Transverse colon (tissue), 4 donors: ENCODE results near the gene TRIM54. TPM values are rescaled to one million over a fixed set of nuclear protein-coding genes. Genes with fewer than 3 reads are reported as not detected.

Experiments
- DNase-seq: peaks from one replicate; pipeline ENCODE4 v3.0.0-alpha.2; 2019
- H3K27ac ChIP-seq, 4 donors: fragments of 200-600 bp; sonication (generic); 2 replicates each; pipeline ENCODE4 v1.5.1; 2016 to 2018; ENCODE audit warnings: inconsistent platforms in 4 of 4
- H3K27me3 ChIP-seq: fragments of 200-600 bp; sonication (generic); 2 replicates; pipeline ENCODE4 v1.5.1; 2017; ENCODE audit warnings: inconsistent platforms
- H3K36me3 ChIP-seq, 4 donors: fragments of 200-600 bp; sonication (generic); 2 replicates each; pipeline ENCODE4 v1.5.1; 2017 to 2019; ENCODE audit warnings: inconsistent platforms in 4 of 4
- H3K4me1 ChIP-seq, 4 donors: fragments of 200-600 bp; sonication (generic); 2 replicates each; pipeline ENCODE4 v1.5.1; 2017 to 2020; ENCODE audit warnings: inconsistent platforms in 4 of 4
- H3K4me3 ChIP-seq, 4 donors: fragments of 200-600 bp; sonication (generic); 1 replicate in 1 of 4; 2 replicates in 3 of 4; pipeline versions ENCODE4 v1.5.1 to v1.6.1; 2017 to 2019; ENCODE audit warnings: inconsistent platforms in 4 of 4
- H3K9me3 ChIP-seq, 2 donors: fragments of 200-600 bp; sonication (generic); 2 replicates each; pipeline ENCODE4 v1.5.1; 2017 to 2019; ENCODE audit warnings: inconsistent platforms in 2 of 2
- EP300 ChIP-seq: sonication (generic); formaldehyde crosslinking; IDR thresholded peaks from one replicate; pipeline ENCODE4 v1.6.1; 2017; ENCODE audit warnings: antibody characterized with exemption, low read depth
- POLR2A ChIP-seq: fragments of 450-650 bp; IDR thresholded peaks from one replicate; pipeline ENCODE4 v1.6.1; 2016; ENCODE audit warnings: antibody characterized with exemption, mild to moderate bottlenecking, moderate library complexity
- POLR2AphosphoS5 ChIP-seq, 3 donors: sonication (generic); formaldehyde crosslinking; IDR thresholded peaks; one replicate each; pipeline ENCODE4 v1.6.1; 2016; ENCODE audit warnings: antibody characterized with exemption in 3 of 3
- WGBS, 2 donors: methylation state at CpG; one replicate each; pipeline ENCODE4 v1.1.5; 2018; ENCODE audit warnings: low coverage in 1 of 2; 5-methylcytosine and 5-hydroxymethylcytosine counted together
- in situ Hi-C, 4 donors: fragments of 200-750 bp; cut with MboI; loops; one replicate each; pipeline versions ENCODE4 v1.15.0 to v1.15.1; 2017; ENCODE audit warnings: low sequenced_read_pairs in 3 of 4, low pct_ligation_motif_present in 1 of 4, low pct_unique_long_range_greater_than_20kb in 1 of 4
- intact Hi-C: fragments of 100-400 bp; cut with DNase I; formaldehyde crosslinking; loops from one replicate; pipeline ENCODE4 v1.15.1; 2023; ENCODE audit warnings: low total_unique reads
- total RNA-seq, 4 donors: library from RNA; depleted of rRNA; stranded (reverse); fragments of >200 nt; gene quantifications; one replicate each; pipeline ENCODE4 v1.1.0, GENCODE V29; 2016
- TF ChIP-seq, protein P1 (sequence below), 5 experiments: fragments of 200-600 bp in 3 of 5; fragments of 450-650 bp in 2 of 5; sonication (generic) in 3 of 5; IDR thresholded peaks; 1 replicate in 2 of 5; 2 replicates in 3 of 5; pipeline ENCODE4 v1.5.1; 2016 to 2017; ENCODE audit warnings: antibody characterized with exemption in 5 of 5, inconsistent platforms in 3 of 5, mild to moderate bottlenecking in 2 of 5, moderate library complexity in 1 of 5

The TRIM54 gene
- total RNA-seq, 4 donors from 2014 or later, result 0.40 to 1.9 (median 1.2) TPM; not detected in 1

DNA sequence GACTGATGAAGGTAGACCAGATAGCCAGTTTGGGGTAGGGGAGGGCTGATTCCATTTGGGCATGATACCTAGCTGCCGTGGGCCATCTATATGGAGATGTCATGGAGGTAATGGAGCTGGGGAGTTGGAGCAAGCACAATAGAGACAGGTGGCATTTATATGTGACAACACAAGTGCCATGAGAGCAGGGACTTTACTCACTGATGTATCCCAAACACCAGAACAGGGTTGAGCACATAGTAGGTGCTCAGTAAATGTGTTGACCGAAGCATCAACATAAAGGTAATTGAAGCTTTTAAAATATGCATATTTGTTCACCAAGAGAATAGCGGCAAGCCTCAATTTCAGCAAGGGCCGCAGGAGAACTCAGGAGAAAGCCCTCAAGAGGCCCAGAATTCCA lies 34.3 kb upstream of the TRIM54 start:
- in situ Hi-C loops (no loop called here), intact Hi-C loops (no loop called here)
- Histone ChIP-seq H3K4me3 (no peak overlapping the region), H3K27me3 (peaks cover 23% of the 10 kb centered on the region), H3K9me3 (no peaks in the 10 kb centered on the region), H3K4me1 (peaks cover 0 to 9% (median 2%) of the 10 kb centered on the region in 4 donors), H3K27ac (no peak overlapping the region), H3K36me3 (peaks cover 0 to 4% (median 0%) of the 10 kb centered on the region in 4 donors)
- DNase-seq, result no peak
- no peak for TF ChIP-seq POLR2A
- TF ChIP-seq, protein P1, sequence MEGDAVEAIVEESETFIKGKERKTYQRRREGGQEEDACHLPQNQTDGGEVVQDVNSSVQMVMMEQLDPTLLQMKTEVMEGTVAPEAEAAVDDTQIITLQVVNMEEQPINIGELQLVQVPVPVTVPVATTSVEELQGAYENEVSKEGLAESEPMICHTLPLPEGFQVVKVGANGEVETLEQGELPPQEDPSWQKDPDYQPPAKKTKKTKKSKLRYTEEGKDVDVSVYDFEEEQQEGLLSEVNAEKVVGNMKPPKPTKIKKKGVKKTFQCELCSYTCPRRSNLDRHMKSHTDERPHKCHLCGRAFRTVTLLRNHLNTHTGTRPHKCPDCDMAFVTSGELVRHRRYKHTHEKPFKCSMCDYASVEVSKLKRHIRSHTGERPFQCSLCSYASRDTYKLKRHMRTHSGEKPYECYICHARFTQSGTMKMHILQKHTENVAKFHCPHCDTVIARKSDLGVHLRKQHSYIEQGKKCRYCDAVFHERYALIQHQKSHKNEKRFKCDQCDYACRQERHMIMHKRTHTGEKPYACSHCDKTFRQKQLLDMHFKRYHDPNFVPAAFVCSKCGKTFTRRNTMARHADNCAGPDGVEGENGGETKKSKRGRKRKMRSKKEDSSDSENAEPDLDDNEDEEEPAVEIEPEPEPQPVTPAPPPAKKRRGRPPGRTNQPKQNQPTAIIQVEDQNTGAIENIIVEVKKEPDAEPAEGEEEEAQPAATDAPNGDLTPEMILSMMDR (IDR thresholded peaks at IDR 0.05), result no peak
- TF ChIP-seq EP300, result no peak
- TF ChIP-seq POLR2AphosphoS5 (IDR thresholded peaks at IDR 0.05), result no peak
- WGBS, 2 donors, result 84 to 100% methylated on average over 1 to 4 of the region's 4 CpGs

DNA sequence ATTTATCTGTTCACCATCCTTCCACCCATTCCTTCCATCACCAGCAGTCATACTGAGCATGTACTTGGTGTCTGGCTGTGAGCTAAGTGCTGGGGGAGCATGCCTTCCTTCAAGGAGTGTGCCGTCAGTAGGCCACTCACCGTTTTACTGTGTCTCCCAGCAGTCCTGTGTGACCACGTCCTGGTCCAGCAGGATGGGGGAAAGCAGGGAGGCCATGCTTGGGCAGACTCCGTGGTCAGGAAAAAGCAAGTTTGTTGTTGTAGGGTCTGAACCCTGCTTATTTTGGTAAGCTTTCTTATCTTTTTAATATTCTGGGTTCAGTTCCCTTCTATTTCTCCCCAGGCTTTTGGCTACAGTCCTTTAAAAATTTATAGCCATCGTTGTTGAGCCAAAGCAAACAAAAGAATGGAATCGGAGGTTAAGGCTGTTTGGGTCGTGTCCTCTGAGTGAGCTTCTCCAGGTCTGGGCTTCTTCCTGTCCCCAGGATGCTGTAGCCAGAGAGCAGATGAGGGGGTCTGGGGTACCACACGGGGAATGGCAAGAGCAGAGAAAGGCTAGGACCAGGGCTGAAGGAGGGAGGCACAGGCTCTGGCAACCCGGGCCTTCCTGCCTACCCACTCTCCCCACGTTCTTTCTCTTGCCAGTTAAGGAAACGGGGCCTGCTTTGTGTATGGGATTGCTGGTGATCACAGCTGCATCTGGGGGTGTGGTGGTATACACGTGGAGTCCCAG lies 32.9 kb upstream of the TRIM54 start:
- no peak overlapping the region for H3K4me3 ChIP-seq
- 37 to 44% methylated on average over 3 to 12 of the region's 12 CpGs for WGBS, 2 donors
- no peak overlapping the region for H3K27ac ChIP-seq

DNA sequence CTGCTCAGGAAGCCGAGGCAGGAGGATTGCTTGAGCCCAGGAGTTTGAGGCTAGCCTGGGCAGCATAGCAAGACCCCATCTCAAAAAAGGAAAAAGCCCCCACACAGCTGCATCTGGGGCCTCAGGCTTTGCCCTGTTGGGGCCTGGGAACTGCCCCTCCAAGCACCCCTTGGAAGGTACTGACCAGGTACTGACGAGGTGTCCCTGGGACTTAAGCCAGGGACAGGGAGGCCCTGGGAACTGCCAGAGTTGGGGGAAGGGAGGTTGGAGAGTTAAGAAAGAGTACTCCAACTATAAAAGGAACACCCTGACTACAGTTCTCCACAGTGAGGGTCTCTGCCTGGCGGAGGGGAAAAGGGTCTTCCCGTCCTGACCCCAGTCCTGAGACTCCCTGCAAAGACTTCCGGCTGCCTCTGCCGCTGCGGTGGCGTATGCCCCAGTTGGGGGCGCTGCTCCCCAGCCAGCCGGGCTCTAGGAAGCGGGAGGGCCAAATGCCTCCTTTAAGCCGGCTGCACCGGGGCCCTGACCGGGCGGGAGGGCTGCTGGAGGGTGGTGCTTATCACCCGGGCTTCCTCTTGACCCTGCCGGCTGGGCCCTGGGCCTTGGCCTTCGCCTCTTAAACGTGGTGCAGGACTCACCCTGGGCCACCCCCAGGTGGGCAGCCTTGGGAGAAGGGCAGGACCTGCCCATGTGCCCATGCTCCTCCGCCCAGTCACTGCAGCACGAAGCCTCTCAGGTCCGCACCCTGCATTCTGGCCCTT lies 32.2 kb upstream of the TRIM54 start:
- H3K36me3 ChIP-seq, result no peaks in the 10 kb centered on the region
- H3K4me1 ChIP-seq, result peaks cover 0 to 9% (median 2%) of the 10 kb centered on the region in 4 donors
- no peak overlapping the region for H3K4me3 ChIP-seq
- H3K9me3 ChIP-seq, result no peaks in the 10 kb centered on the region
- H3K27ac ChIP-seq, result no peak overlapping the region
- TF ChIP-seq, protein P1 (IDR thresholded peaks at IDR 0.05), result peak; percentile 33 to 53 (median 49)
- TF ChIP-seq POLR2A, result no peak
- WGBS, 2 donors, result 22% methylated on average over 14 of the region's 22 CpGs; no CpG with 5 or more reads in 1 of the 2 donors
- peaks cover 40% of the 10 kb centered on the region for H3K27me3 ChIP-seq
- in situ Hi-C loops, result no loop called here
- peak; percentile 58 for DNase-seq
- intact Hi-C loops, result no loop called here

More for the DNA sequence above, 32.9 kb upstream of the TRIM54 start:
- no peaks in the 10 kb centered on the region for H3K36me3 ChIP-seq
- H3K9me3 ChIP-seq, result no peaks in the 10 kb centered on the region
- H3K27me3 ChIP-seq, result peaks cover 35% of the 10 kb centered on the region
- H3K4me1 ChIP-seq, result peaks cover 0 to 9% (median 2%) of the 10 kb centered on the region in 4 donors
- TF ChIP-seq, protein P1 (IDR thresholded peaks at IDR 0.05), result no peak
- no peak for TF ChIP-seq POLR2AphosphoS5 (IDR thresholded peaks at IDR 0.05)
- TF ChIP-seq POLR2A, result no peak
- no peak for TF ChIP-seq EP300
- DNase-seq, result no peak
- intact Hi-C loops, result no loop called here
- in situ Hi-C loops, result no loop called here

DNA sequence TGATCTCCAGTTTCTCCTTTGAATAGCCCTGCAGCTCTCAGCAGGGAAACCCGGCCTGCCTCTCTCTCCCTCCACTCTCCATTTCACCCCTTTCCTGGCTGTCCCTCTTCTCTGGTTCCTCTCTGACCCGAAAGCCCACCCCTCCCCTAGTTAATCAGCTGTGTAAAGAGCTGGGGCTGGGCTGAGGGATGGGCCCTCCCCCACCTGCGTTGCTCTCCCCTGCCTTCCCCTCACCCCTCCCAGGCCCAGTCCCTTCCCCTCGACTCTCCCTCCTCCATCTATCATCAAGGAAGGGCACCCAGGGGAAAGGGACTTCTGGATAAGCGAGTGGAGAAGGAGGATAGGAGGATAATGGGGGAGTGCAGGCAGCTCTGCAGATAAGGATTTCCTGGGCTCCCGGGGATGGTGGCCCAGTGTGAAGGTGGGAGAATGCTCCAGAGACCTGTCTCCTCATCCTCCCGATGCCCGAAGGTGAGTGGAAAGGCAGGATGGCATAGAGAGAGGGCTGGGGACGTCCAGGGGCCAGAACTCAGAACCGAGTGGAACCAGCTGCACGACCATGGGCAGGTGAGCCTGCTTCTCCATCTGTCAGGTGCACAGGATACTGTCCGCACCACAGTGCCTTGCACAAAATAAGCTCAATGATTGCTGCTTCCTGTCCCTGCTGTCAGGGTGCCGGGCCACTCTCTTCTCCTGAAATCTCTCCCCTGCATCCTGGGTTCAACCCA lies 31.4 kb upstream of the TRIM54 start:
- Histone ChIP-seq H3K4me1 (peaks cover 0 to 9% (median 2%) of the 10 kb centered on the region in 4 donors), H3K27ac (no peak overlapping the region), H3K36me3 (no peaks in the 10 kb centered on the region), H3K9me3 (no peaks in the 10 kb centered on the region), H3K27me3 (peaks cover 42% of the 10 kb centered on the region), H3K4me3 (no peak overlapping the region)
- 40 to 61% methylated on average over 1 to 13 of the region's 13 CpGs for WGBS, 2 donors
- in situ Hi-C loops, result no loop called here
- TF ChIP-seq POLR2AphosphoS5 (IDR thresholded peaks at IDR 0.05), result no peak
- no peak for TF ChIP-seq EP300
- TF ChIP-seq, protein P1 (IDR thresholded peaks at IDR 0.05), result no peak
- no peak for TF ChIP-seq POLR2A
- intact Hi-C loops, result no loop called here
- no peak for DNase-seq
